Activated naive CD8-positive, alpha-beta T cell treated with anti-CD3 and anti-CD28 coated beads, Interleukin-2, amount 10 ng/mL, durations not matched to agents 7 days and 5 days (primary cell): ENCODE measurements around the gene PPHLN1. TPM values are rescaled to one million over a fixed set of nuclear protein-coding genes. Genes with fewer than 3 reads are reported as not detected.
A peak's percentile ranks its signal among the peaks of the same experiment; 100 is the strongest.

Experiments used
- ATAC-seq: fragments of 150-1000 bp; cut with Tn5 transposase; one replicate; pipeline ENCODE4 v1.10.0; 2021; ENCODE audit warnings: low read depth, moderate library complexity
- POLR2A ChIA-PET: fragments of 350-600 bp; sonication (Branson Sonifier 250); formaldehyde crosslinking; loops from one replicate; lab custom pipeline; 2021; ENCODE audit warnings: antibody characterized with exemption; lab: Charles Lee
- DNase-seq: peaks from one replicate; pipeline ENCODE4 v3.0.0; 2021
- H3K27ac Mint-ChIP-seq: one replicate; pipeline ENCODE4 v1.8.0; 2022; ENCODE audit warnings: mild to moderate bottlenecking, mixed read lengths
- H3K27me3 Mint-ChIP-seq: one replicate; pipeline ENCODE4 v1.8.0; 2022; ENCODE audit warnings: mild to moderate bottlenecking, moderate library complexity, mixed read lengths
- H3K36me3 Mint-ChIP-seq: one replicate; pipeline ENCODE4 v1.8.0; 2021; ENCODE audit warnings: mild to moderate bottlenecking, mixed read lengths
- H3K4me1 Mint-ChIP-seq: one replicate; pipeline ENCODE4 v1.8.0; 2021; ENCODE audit warnings: mixed read lengths
- H3K4me3 Mint-ChIP-seq: one replicate; pipeline ENCODE4 v1.8.0; 2022; ENCODE audit warnings: mild to moderate bottlenecking, moderate library complexity, mixed read lengths
- H3K9me3 Mint-ChIP-seq: one replicate; pipeline ENCODE4 v1.8.0; 2021; ENCODE audit warnings: mixed read lengths
- total RNA-seq, 2 experiments: library from RNA; stranded (reverse); gene quantifications; one replicate each; pipeline ENCODE4 v1.2.3, GENCODE V29; 2021

Gene PPHLN1
- total RNA-seq, 2 experiments from 2014 or later, result 86.3 to 91.4 TPM

DNA sequence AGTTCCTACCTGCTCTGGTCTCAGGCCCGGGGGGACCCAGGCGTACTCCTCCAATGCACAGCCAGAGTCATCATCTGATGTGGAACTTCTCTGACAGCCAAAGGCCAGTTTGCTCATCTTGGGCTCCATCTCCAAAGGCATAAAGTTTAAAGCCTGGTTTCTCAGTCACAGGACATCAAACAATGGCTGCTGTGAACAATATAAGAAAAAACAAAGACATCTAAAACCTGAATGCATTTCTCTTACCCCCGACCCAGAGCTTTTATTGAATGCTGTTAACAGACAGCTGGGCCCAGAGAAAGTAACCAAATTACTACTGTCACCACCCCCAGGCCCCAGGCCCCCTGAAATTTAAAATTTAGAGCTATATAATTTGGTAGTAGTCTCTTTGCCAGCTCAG lies 146.4 kb downstream of the PPHLN1 start:
- Mint-ChIP-seq H3K4me1 (peaks cover 16% of the 10 kb centered on the region), H3K36me3 (no peaks in the 10 kb centered on the region), H3K9me3 (no peaks in the 10 kb centered on the region), H3K27me3 (peaks cover 5% of the 10 kb centered on the region), H3K27ac (no peak overlapping the region), H3K4me3 (no peak overlapping the region)
- POLR2A ChIA-PET, result no interaction called here
- DNase-seq (no peak), ATAC-seq (no peak)

DNA sequence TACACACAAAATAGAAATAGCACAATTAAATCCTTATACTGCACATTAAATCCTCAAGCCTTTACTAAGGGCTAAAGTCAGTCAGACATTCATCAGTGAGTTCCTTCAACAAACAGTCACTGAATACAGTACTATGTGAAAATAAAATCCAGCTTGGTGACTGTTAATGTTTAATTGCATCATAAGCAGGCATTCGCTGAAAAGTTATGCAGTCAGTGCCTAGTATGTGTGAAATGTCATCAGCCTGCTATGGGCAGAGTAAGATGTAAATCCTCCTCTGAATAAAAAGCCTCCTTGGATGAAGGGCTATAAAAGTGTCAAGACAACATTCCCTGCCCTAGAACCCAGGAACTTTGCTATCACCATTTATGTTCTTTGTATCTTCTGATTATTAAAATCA lies 147.2 kb downstream of the PPHLN1 start:
- no peaks in the 10 kb centered on the region for H3K9me3 Mint-ChIP-seq

DNA sequence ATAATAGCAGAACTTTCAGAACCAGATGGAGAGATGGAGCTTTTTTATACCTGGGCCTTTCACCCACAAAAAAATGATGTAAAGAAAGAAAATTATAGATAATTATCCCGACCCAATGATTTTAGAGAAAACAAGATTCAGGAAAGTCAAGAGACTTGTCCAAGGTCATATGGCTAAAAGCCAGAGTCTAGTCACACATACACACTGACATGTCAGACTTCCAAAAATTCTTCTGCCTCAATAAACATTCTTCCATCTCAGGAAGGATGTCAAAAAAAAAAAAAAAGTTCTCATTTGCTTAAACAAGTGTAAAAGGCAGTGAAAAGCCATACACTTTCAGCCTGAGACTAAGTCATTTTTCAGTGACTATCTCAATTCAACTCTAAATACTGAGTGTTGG lies 147.6 kb downstream of the PPHLN1 start:
- peaks cover 14% of the 10 kb centered on the region for H3K4me1 Mint-ChIP-seq
- no peaks in the 10 kb centered on the region for H3K9me3 Mint-ChIP-seq
- ATAC-seq, result no peak
- POLR2A ChIA-PET, result interaction anchor here (0.7 kb wide), 1 partner anchor 21 kb away, joined by 3 read pairs; no protein-coding TSS in a partner anchor
- DNase-seq, result no peak
- no peak overlapping the region for H3K27ac Mint-ChIP-seq
- H3K36me3 Mint-ChIP-seq, result no peaks in the 10 kb centered on the region
- H3K4me3 Mint-ChIP-seq, result no peak overlapping the region
- peaks cover 9% of the 10 kb centered on the region for H3K27me3 Mint-ChIP-seq

More for the DNA sequence above, 147.2 kb downstream of the PPHLN1 start:
- Mint-ChIP-seq H3K27me3 (peaks cover 5% of the 10 kb centered on the region), H3K4me1 (peaks cover 16% of the 10 kb centered on the region), H3K4me3 (no peak overlapping the region), H3K27ac (no peak overlapping the region), H3K36me3 (no peaks in the 10 kb centered on the region)
- no peak for ATAC-seq
- POLR2A ChIA-PET, result interaction anchor here (0.7 kb wide), 1 partner anchor 20 kb away, joined by 3 read pairs; no protein-coding TSS in a partner anchor
- no peak for DNase-seq

DNA sequence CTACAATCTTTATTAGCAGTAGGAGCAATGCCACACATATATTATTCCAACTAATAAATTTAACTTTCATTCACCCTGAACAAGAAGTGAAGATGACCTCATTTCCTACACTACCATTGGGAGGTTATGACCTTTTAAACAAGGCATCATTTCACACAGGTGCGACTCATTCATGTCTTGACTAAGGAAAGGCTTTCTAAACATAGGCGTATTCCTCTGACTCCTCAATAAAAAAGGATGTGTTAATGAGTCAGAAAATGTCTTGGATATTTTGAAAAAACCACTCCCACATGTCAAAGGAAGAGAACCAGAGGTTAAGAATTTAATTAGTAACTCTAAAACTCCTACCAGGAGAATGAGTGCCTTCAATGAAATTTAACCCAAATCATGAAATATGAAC lies 148.4 kb downstream of the PPHLN1 start:
- Mint-ChIP-seq H3K4me3 (no peak overlapping the region), H3K27ac (no peak overlapping the region), H3K36me3 (no peaks in the 10 kb centered on the region), H3K4me1 (peaks cover 5% of the 10 kb centered on the region), H3K9me3 (no peaks in the 10 kb centered on the region), H3K27me3 (peaks cover 14% of the 10 kb centered on the region)
- DNase-seq (no peak), ATAC-seq (no peak)
- POLR2A ChIA-PET, result no interaction called here

DNA sequence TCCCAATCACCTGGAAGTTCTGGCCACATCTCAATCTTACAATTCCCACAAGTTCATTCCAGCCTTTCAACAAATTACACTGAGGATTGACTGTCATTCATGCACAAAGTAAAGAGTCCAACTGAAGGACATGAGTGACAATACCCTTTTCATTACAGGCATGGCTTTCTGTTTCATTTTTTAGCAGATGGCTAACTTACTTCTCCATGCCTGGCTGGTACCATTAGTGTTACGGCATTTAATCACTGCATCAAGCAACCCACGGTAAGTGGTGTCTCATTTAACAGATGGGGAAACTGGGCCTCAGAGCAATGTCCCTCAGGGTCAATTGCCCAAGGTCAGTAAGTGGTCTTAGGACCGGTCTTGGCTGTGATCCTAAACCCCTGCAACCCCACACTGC lies 149.1 kb downstream of the PPHLN1 start:
- no peak overlapping the region for H3K4me3 Mint-ChIP-seq
- DNase-seq (no peak), ATAC-seq (no peak)
- no peaks in the 10 kb centered on the region for H3K36me3 Mint-ChIP-seq
- peaks cover 21% of the 10 kb centered on the region for H3K27me3 Mint-ChIP-seq
- H3K9me3 Mint-ChIP-seq, result no peaks in the 10 kb centered on the region
- POLR2A ChIA-PET, result no interaction called here
- no peak overlapping the region for H3K27ac Mint-ChIP-seq
- H3K4me1 Mint-ChIP-seq, result peaks cover under 1% of the 10 kb centered on the region

DNA sequence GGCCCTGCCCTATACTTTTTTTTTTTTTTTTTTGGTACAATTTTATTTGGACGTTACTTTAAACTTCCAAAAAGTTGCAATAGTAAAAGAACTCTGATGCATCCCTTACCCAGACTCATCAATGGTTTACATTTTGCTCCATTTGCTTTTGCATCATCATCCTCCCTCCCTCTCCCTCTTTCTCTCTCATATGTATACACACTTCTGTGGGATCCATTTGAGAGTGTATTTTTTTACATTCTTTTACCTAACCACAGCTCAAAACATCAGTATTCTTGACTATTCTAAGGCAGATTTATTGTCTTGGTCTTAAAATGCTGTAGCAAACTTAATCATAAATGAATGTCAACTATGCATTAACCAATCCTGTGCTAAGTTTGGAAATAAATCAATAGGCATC lies 152.0 kb downstream of the PPHLN1 start:
- DNase-seq (no peak), ATAC-seq (no peak)
- Mint-ChIP-seq H3K36me3 (no peaks in the 10 kb centered on the region), H3K27ac (no peak overlapping the region), H3K27me3 (peaks cover 44% of the 10 kb centered on the region), H3K4me1 (no peaks in the 10 kb centered on the region), H3K4me3 (no peak overlapping the region), H3K9me3 (no peaks in the 10 kb centered on the region)
- POLR2A ChIA-PET, result no interaction called here

DNA sequence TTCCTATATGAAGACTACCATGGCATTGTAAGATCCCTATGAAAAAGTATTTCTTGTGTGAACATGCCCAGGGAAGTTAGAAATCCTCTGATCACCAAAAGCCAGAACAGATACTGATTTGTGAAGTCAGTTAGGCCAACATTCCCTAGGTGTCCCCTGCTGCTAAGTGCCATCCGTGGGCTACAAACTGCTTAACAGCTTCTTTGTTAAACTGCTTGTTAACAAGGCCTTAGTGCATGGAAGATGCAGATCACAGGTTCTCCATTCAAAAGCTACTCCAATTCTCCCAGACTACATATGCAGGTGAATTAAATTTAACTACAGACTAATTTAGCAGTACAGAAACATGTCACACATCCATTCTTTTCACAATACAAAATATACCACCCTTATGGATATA lies 155.4 kb downstream of the PPHLN1 start:
- Mint-ChIP-seq H3K9me3 (no peaks in the 10 kb centered on the region), H3K27me3 (peaks cover 71% of the 10 kb centered on the region), H3K4me3 (no peak overlapping the region), H3K27ac (no peak overlapping the region), H3K4me1 (peaks cover 8% of the 10 kb centered on the region), H3K36me3 (no peaks in the 10 kb centered on the region)
- POLR2A ChIA-PET, result no interaction called here
- DNase-seq, result no peak
- ATAC-seq, result no peak

DNA sequence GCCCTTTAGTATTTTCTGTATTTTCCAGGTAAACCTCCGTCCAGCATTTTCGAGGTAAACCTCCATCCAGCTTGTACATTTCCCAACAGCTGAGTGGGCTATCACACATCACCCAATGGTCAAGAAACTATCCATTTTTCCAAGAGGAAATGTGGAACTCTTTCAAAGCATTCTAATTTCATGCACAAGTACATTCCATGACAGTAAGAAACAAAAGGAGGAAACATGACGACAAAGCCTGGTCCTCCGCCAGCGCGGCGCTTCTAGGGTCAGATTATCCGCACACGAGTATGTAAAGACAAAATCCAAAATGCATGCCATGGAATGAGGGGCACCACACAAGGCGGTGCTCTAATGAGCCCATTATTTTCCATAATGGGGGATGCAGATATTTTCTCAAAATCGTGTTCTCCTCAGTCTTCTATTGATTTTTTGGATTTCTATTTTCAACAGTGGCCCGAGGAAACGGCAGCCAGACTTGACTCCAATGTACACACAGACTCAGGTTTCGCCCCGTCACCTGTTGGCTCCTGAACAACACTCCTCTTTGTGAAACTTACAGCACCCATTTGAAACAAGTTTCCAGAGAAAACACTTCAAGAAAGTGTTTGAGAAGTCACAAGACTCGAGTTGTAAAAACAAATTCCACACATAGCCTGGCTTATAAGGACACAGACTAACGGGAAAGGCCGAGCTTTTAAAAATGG lies 156.2 kb downstream of the PPHLN1 start:
- peaks cover 8% of the 10 kb centered on the region for H3K4me1 Mint-ChIP-seq
- ATAC-seq (no peak), DNase-seq (no peak)
- peaks cover 78% of the 10 kb centered on the region for H3K27me3 Mint-ChIP-seq
- H3K9me3 Mint-ChIP-seq, result no peaks in the 10 kb centered on the region
- H3K27ac Mint-ChIP-seq, result no peak overlapping the region
- no peaks in the 10 kb centered on the region for H3K36me3 Mint-ChIP-seq
- POLR2A ChIA-PET, result no interaction called here
- H3K4me3 Mint-ChIP-seq, result peak overlapping the region; percentile 33

DNA sequence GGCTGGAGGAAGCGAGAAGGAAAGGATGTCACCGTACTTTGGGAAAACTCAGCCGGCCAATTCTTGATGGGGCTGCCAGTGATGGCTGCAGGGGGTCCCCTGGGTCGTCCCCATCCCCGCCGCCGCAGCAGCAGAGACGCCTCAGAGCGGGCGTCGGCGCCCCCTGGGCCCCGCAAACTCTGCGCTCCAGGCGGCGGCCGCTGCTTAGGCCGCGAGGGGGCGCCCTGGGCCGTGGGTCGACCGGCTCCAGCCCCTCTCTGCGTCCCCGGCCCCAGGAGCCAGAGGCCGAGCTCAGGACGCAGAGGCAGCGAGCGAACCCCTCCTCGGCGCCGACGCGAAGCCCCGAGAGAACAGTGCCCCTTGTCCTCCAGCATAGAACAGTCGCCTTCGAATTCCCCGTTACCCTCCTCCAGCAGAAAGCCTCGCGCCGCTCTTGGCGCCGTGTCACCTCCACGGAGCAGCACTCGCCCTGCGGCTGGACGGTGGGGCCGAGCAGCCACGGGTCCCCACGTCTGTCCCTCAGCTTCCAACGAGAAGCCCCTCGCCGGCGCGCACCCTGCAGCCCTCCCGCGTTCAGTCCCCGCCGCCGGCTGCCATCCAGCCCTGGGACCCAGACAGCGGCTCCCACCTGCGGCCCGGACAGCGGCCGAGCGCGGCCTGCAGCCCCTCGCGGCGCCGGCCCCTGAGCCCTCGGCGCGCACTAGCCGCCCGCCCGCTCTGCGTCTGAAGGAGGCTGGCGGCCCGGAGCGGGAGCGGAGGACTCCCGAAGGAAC lies 157.0 kb downstream of the PPHLN1 start:
- peaks cover 8% of the 10 kb centered on the region for H3K4me1 Mint-ChIP-seq
- no peaks in the 10 kb centered on the region for H3K9me3 Mint-ChIP-seq
- no peaks in the 10 kb centered on the region for H3K36me3 Mint-ChIP-seq
- peak overlapping the region; percentile 68 for H3K4me3 Mint-ChIP-seq
- peak; percentile 77 for DNase-seq
- peak; percentile 81 for ATAC-seq
- peaks cover 84% of the 10 kb centered on the region for H3K27me3 Mint-ChIP-seq
- POLR2A ChIA-PET, result no interaction called here
- no peak overlapping the region for H3K27ac Mint-ChIP-seq

DNA sequence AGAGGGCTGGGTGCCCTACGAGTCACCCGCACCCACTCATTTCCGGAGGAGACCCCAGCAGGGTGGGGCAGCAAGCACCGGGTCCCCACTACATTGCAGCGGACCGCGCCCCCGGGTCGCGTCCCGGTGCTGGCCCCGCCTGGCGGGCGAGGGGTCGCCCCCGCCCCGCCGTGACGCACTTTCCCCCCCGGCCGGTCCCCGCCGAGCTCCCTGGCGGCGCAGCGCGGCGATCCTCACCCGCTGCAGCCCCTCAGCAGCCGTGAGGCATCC lies 157.5 kb downstream of the PPHLN1 start:
- Mint-ChIP-seq H3K27me3 (peaks cover 86% of the 10 kb centered on the region), H3K4me1 (peaks cover 8% of the 10 kb centered on the region), H3K9me3 (no peaks in the 10 kb centered on the region), H3K4me3 (peak overlapping the region; percentile 85), H3K27ac (no peak overlapping the region), H3K36me3 (no peaks in the 10 kb centered on the region)
- ATAC-seq, result peak; percentile 24
- DNase-seq, result peak; percentile 41
- POLR2A ChIA-PET, result no interaction called here

DNA sequence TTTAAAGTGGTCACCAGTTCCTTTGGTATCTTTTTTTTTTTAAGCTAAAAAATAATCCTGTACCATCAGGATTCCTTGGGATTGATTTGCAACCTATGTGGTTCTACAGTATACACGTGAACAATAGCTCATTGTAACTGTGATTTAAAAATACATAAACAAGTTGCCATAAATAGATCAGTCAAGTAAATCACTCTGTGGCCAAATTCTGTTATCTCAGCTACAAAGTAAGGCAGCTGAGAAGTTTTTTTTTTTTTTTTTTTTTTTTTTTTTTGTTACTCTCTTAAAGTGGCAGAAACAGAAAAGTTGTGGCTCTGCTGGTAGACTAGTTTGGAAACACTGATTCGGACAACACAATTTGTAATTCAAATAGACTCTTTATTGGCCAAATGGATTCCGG lies 159.0 kb downstream of the PPHLN1 start:
- Mint-ChIP-seq H3K4me1 (peaks cover 8% of the 10 kb centered on the region), H3K9me3 (no peaks in the 10 kb centered on the region), H3K36me3 (no peaks in the 10 kb centered on the region), H3K4me3 (no peak overlapping the region), H3K27me3 (peaks cover 78% of the 10 kb centered on the region), H3K27ac (no peak overlapping the region)
- POLR2A ChIA-PET, result no interaction called here
- no peak for DNase-seq
- no peak for ATAC-seq

DNA sequence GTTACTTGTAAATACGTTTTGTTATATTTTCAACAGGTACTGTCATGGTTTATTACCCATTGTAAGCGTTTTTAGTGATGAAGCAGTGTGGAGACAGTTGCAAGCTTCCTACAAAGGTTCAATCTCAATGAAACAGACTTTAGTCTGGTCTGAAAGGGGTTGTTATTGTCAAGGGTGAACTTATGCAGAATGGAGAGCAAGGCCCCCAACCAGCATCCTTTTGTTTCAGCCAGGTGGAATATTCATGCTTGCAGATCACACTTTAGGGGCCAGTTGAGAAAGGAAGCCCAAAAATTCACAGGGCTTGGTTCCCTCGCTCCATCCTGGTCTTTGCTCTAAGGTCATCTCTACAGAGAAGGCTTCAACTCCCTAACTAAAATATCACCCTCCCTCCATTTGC lies 159.9 kb downstream of the PPHLN1 start:
- H3K27ac Mint-ChIP-seq, result no peak overlapping the region
- peaks cover 71% of the 10 kb centered on the region for H3K27me3 Mint-ChIP-seq
- H3K9me3 Mint-ChIP-seq, result no peaks in the 10 kb centered on the region
- ATAC-seq (no peak), DNase-seq (no peak)
- no peak overlapping the region for H3K4me3 Mint-ChIP-seq
- POLR2A ChIA-PET, result no interaction called here
- H3K36me3 Mint-ChIP-seq, result no peaks in the 10 kb centered on the region
- H3K4me1 Mint-ChIP-seq, result peaks cover 8% of the 10 kb centered on the region

DNA sequence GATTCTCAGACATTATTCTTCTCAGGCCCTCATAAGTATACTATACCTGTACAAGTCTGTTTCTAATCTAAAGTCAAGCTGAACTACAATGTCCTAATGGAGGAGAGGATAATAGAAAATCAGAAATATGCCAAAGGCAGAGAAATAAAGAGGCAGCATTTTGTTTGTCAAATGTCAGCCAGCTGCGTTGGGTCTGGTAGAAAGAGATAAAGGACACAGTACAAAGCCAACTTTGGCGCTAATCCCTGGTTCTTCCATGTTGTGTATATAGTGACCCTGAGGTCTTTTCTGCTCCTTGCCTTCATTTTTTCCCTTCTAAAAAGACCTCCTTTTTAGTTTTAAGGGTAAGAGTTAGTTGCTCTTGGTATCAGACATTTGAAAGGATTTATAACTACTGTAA lies 160.4 kb downstream of the PPHLN1 start:
- peaks cover 8% of the 10 kb centered on the region for H3K4me1 Mint-ChIP-seq
- no peak for ATAC-seq
- POLR2A ChIA-PET, result no interaction called here
- DNase-seq, result no peak
- H3K9me3 Mint-ChIP-seq, result no peaks in the 10 kb centered on the region
- peaks cover 65% of the 10 kb centered on the region for H3K27me3 Mint-ChIP-seq
- no peak overlapping the region for H3K4me3 Mint-ChIP-seq
- H3K36me3 Mint-ChIP-seq, result no peaks in the 10 kb centered on the region
- no peak overlapping the region for H3K27ac Mint-ChIP-seq

DNA sequence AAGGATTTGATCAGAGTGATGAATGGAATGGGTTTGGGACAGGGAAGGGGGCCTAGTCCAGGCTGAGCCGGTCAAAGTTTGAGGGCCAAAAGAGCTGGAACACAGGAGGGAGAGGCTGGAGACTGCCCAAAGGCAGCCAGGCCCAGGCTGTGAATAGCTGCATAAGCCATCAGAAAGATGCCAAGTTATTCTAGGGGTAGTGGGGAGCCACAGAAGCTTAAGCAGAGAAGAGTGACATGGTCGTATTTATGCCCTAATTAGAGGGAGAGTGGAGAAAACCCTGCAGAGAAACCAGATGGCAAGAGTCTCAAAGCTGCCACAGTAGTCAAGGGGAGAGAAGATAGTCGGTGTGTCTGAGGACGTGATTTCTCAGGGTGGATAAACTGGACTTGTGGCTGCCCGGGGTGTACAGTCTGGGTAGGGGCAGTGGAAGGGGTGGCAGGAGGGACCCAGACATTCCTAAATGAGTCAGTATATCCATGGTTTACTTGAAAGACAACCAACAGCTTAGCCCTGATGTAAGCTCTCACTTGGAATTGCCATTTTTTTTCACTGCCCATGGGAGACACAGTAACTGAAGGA lies 164.4 kb downstream of the PPHLN1 start:
- H3K36me3 Mint-ChIP-seq, result no peaks in the 10 kb centered on the region
- H3K27ac Mint-ChIP-seq, result no peak overlapping the region
- H3K4me1 Mint-ChIP-seq, result no peaks in the 10 kb centered on the region
- POLR2A ChIA-PET, result no interaction called here
- H3K4me3 Mint-ChIP-seq, result no peak overlapping the region
- ATAC-seq (no peak), DNase-seq (no peak)
- H3K9me3 Mint-ChIP-seq, result no peaks in the 10 kb centered on the region
- H3K27me3 Mint-ChIP-seq, result peaks cover 35% of the 10 kb centered on the region
